NCI-H146 treated with DMSO at 0.1 percent for 48 hours (cell line): Measurements from ENCODE around the gene RPS6KC1.
A peak's percentile ranks its signal among the peaks of the same experiment; 100 is the strongest.
"Not testable (repeated sequence)": the region's sequence is repeated elsewhere in the genome, so short reads cannot be mapped to it uniquely, and the experiment has no call there.

Experiments
- DNase-seq: peaks from one replicate; lab custom pipeline; 2025; ENCODE audit not compliant: unreplicated experiment; lab: John Stamatoyannopoulos, UW

Gene RPS6KC1

GRCh38 chr1:213269829-213270228, 218.8 kb downstream of the RPS6KC1 start:
- no peak for DNase-seq

GRCh38 chr1:213273546-213273945, 222.5 kb downstream of the RPS6KC1 start:
- DNase-seq = no peak

GRCh38 chr1:213274140-213274539, 223.1 kb downstream of the RPS6KC1 start:
- no peak for DNase-seq

- DNase-seq = no peak
Observed at GRCh38 chr1:213275293-213275692, 224.3 kb downstream of the RPS6KC1 start.

GRCh38 chr1:213276236-213276635, 225.2 kb downstream of the RPS6KC1 start:
- DNase-seq = no peak

GRCh38 chr1:213277036-213277435, 226.0 kb downstream of the RPS6KC1 start:
- DNase-seq = no peak

GRCh38 chr1:213279410-213279809, 228.4 kb downstream of the RPS6KC1 start:
- no peak for DNase-seq

- no peak for DNase-seq
Observed at GRCh38 chr1:213281640-213282301, 230.7 kb downstream of the RPS6KC1 start.

- DNase-seq = no peak
Observed at GRCh38 chr1:213284626-213285025, 233.6 kb downstream of the RPS6KC1 start.

GRCh38 chr1:213286235-213286634, 235.2 kb downstream of the RPS6KC1 start:
- DNase-seq = no peak

GRCh38 chr1:213287987-213288386, 236.9 kb downstream of the RPS6KC1 start:
- DNase-seq = no peak

- DNase-seq = no peak
Observed at GRCh38 chr1:213291526-213291925, 240.5 kb downstream of the RPS6KC1 start.

GRCh38 chr1:213292614-213293013, 241.6 kb downstream of the RPS6KC1 start:
- no peak for DNase-seq

GRCh38 chr1:213295860-213296259, 244.8 kb downstream of the RPS6KC1 start:
- DNase-seq = no peak

- DNase-seq = no peak
Observed at GRCh38 chr1:213296558-213296957, 245.5 kb downstream of the RPS6KC1 start.

- DNase-seq = no peak
Observed at GRCh38 chr1:213297021-213297420, 246.0 kb downstream of the RPS6KC1 start.

GRCh38 chr1:213300433-213300832, 249.4 kb downstream of the RPS6KC1 start:
- no peak for DNase-seq

- not testable (repeated sequence) for DNase-seq
Observed at GRCh38 chr1:213301524-213301923, 250.5 kb downstream of the RPS6KC1 start.

- no peak for DNase-seq
Observed at GRCh38 chr1:213303286-213303685, 252.2 kb downstream of the RPS6KC1 start.

- DNase-seq = no peak
Observed at GRCh38 chr1:213315571-213315970, 264.5 kb downstream of the RPS6KC1 start.

GRCh38 chr1:213318458-213318857, 267.4 kb downstream of the RPS6KC1 start:
- DNase-seq = not testable (repeated sequence)

GRCh38 chr1:213320191-213320870, 269.3 kb downstream of the RPS6KC1 start:
- peak; percentile 32 for DNase-seq
